Memory B cell (primary cell): ENCODE data around the gene IER3.

Experiments used
- ATAC-seq: fragments of 150-1000 bp; cut with Tn5 transposase; 2 replicates; pipeline ENCODE4 v1.10.0; 2021; ENCODE audit warnings: low read depth, mild to moderate bottlenecking, moderate library complexity
- DNase-seq, 2 donors: peaks; one replicate each; pipeline ENCODE4 v3.0.0; 2022; ENCODE audit warnings: low spot score in 2 of 2
- H3K27ac Mint-ChIP-seq: one replicate; pipeline ENCODE4 v1.8.0; 2022; ENCODE audit warnings: mild to moderate bottlenecking, moderate library complexity, mixed read lengths
- H3K27me3 Mint-ChIP-seq: one replicate; pipeline ENCODE4 v1.8.0; 2022; ENCODE audit warnings: mixed read lengths
- H3K36me3 Mint-ChIP-seq: one replicate; pipeline ENCODE4 v1.8.0; 2022; ENCODE audit warnings: mild to moderate bottlenecking, mixed read lengths
- H3K4me1 Mint-ChIP-seq: one replicate; pipeline ENCODE4 v1.8.0; 2022; ENCODE audit warnings: mixed read lengths
- H3K4me3 Mint-ChIP-seq: one replicate; pipeline ENCODE4 v1.8.0; 2022; ENCODE audit warnings: mild to moderate bottlenecking, moderate library complexity, mixed read lengths
- H3K9me3 Mint-ChIP-seq: one replicate; pipeline ENCODE4 v1.8.0; 2022; ENCODE audit warnings: mixed read lengths

IER3 gene, protein sequence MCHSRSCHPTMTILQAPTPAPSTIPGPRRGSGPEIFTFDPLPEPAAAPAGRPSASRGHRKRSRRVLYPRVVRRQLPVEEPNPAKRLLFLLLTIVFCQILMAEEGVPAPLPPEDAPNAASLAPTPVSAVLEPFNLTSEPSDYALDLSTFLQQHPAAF

DNA sequence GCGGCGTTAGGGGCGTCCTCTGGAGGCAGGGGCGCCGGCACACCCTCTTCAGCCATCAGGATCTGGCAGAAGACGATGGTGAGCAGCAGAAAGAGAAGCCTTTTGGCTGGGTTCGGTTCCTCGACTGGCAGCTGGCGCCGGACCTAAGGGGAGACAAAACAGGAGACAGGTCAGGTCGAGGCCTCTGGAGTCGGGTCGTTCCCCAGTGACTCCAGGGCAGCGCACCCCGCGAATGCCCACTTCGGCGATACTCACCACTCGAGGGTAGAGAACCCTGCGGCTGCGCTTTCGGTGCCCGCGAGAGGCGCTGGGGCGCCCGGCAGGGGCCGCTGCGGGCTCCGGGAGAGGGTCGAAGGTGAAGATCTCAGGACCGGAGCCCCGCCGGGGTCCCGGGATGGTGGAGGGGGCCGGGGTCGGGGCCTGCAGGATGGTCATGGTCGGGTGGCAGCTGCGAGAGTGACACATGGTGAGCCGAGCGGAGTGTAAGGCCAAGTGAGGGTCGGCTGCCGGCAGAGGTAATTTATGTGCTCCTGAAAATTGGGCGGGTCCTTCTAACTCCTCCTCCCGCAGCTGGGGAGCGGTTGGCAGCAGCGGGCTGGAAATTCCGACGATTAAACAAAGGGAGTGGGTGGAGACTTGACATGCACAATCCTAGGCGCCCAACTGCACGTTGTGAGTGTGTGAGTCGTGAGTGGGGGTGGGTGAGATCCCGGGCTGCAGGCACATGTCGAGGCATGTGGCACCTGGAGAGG lies at the start of gene IER3:
TSS of gene IER3 (minus strand) at position 494 of the 752 bp plus-strand sequence. CDS start at position 465, 29 bp downstream.
- ATAC-seq: peak; percentile 68

DNA sequence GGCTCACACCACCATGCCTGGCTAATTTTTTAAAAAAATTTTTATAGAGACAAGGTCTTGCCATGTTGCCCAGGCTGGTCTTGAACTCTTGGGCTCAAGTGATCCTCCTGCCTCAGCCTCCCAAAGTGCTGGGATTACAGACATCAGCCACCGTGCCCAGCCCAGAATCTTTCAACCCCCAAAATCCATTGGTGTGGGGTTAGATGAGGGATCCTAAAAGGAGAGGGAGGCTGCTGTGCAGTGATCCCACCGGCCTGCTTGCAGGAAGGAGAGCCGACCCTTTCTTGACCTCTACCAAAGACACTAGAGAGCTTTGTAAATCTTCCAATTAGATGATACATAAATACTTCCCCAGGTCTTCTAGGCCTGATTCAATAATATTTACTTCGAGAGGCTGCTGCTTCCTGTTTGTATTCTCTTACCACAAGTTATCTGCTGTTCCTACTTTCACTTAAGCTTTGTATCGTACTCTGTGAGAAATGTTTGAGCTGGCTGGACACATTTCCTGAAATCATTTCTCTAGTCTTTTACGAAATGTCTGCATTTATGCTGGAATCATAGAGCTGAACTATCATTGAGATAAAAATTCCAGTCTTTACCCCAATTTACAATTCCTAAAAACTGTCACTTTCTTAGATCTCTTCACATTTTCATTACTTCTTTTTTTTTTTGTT lies 49.3 kb upstream of the IER3 start:
- peak; percentile 98 for ATAC-seq
- Mint-ChIP-seq H3K36me3 (peaks cover 1% of the 10 kb centered on the region), H3K4me3 (peak overlapping the region; percentile 75), H3K27ac (peak overlapping the region; percentile 93), H3K9me3 (no peaks in the 10 kb centered on the region), H3K27me3 (peaks cover 9% of the 10 kb centered on the region), H3K4me1 (peaks cover 7% of the 10 kb centered on the region)
- peak in 1 of 2 donors; percentile 7 for DNase-seq

More for the DNA sequence above, at the start of gene IER3:
- H3K9me3 Mint-ChIP-seq: no peaks in the 10 kb centered on the region
- peak within 1 kb of the TSS; percentile 66 for H3K27ac Mint-ChIP-seq
- peaks cover 25% of the 10 kb centered on the region for H3K4me1 Mint-ChIP-seq
- DNase-seq: peak; percentile 59 to 80
- peak within 1 kb of the TSS; percentile 87 for H3K4me3 Mint-ChIP-seq
- no peaks in the 10 kb centered on the region for H3K27me3 Mint-ChIP-seq
- peaks cover 3% of the 10 kb centered on the region for H3K36me3 Mint-ChIP-seq

DNA sequence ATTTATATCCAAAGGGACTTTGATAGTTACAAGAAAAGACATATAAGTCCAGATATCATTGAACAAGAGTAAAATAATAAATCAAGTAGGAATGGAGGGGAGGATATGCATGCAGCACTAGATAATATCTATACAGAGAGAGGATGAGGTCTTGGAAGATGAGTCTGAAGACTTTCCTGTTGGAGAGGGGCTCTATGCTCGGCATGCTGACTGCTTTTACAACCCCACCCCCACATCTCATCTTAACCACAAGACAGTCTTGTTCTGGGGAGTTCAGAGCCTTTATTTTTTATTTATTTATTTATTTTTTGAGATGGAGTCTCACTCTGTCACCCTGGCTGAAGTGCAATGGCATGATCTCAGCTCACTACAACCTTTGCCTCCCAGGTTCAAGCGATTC lies 48.4 kb upstream of the IER3 start:
- peaks cover 10% of the 10 kb centered on the region for H3K4me1 Mint-ChIP-seq
- no peak overlapping the region for H3K4me3 Mint-ChIP-seq
- ATAC-seq (no peak), DNase-seq (no peak)
- no peaks in the 10 kb centered on the region for H3K9me3 Mint-ChIP-seq
- H3K27me3 Mint-ChIP-seq: peaks cover 11% of the 10 kb centered on the region
- peaks cover 1% of the 10 kb centered on the region for H3K36me3 Mint-ChIP-seq
- peak overlapping the region; percentile 57 for H3K27ac Mint-ChIP-seq

DNA sequence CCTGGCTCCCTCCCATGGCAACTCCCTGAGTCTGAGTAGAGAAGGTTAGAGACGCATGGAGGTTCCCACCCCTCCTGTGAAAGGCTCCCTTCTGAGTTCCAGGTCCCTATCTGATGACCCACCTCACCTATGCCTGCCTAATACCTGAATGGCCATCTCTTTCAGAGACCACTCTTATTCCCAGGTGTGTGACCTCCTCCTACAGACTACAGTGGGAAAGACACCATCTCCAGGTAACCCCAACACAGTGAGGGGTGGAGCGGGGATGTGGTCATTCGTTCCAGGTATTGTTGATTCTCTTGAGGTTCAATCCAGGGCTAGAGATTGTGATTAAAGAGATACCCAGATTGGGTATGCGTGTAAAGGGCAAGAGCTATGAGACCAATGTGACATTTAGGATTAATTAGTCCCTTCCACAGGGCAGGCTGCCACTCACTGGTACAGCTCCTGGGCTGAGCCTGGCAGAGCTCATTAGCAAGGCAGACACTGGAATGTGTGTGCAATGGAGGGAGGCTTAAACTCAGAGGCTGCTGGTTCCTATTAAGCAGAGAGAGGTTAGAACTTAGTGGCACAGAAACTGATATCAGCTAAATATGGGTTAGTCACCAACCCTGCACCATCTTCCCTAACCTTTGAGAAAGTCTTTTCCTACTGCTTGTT lies 46.5 kb upstream of the IER3 start:
- Mint-ChIP-seq H3K27me3 (peaks cover 12% of the 10 kb centered on the region), H3K27ac (no peak overlapping the region), H3K36me3 (peaks cover 1% of the 10 kb centered on the region), H3K4me3 (no peak overlapping the region), H3K4me1 (peaks cover 10% of the 10 kb centered on the region), H3K9me3 (no peaks in the 10 kb centered on the region)
- ATAC-seq (no peak), DNase-seq (no peak)

DNA sequence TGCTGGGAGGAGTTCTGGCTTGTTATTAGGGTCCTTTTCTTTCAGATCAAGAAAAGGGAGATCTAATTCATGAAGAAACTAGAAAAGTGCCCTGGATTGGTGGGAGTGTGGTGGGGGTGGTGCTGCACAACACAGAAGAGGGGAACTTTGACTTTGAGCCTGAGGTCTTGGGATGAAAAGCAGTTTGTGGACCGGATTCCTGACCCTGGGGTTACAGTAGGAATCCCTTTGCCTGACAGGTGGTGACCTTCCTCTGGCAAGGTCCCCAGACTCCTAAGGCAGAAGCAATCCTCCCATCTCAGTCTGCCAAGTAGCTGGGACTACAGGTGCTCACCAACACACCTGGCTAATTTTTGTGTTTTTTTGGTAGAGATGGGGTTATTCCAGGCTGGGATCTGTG lies 45.3 kb upstream of the IER3 start:
- no peak overlapping the region for H3K4me3 Mint-ChIP-seq
- H3K36me3 Mint-ChIP-seq: no peaks in the 10 kb centered on the region
- peaks cover 15% of the 10 kb centered on the region for H3K27me3 Mint-ChIP-seq
- peaks cover 11% of the 10 kb centered on the region for H3K4me1 Mint-ChIP-seq
- H3K27ac Mint-ChIP-seq: no peak overlapping the region
- DNase-seq (no peak), ATAC-seq (no peak)
- no peaks in the 10 kb centered on the region for H3K9me3 Mint-ChIP-seq

DNA sequence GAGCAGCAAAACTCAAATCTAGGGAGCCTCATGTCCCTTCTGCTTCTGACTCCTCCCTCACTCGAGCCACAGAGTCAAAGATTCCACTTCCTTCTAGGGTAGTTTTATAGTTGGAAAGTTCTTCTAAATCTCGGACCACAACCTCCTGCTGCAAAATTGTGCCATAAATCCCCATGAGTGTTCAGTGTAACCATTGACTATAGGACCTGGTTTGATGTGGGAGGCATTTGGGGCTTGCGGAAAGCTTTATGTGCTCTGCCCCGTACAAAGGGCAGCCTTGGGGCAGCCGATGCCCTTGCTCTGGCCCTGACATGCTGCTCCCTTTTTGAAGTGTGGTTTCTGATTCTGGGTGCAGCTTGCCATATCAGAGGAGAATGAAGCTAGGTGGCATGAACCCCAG lies 43.6 kb upstream of the IER3 start:
- DNase-seq (no peak), ATAC-seq (no peak)
- Mint-ChIP-seq H3K36me3 (no peaks in the 10 kb centered on the region), H3K27ac (no peak overlapping the region), H3K4me1 (peaks cover 6% of the 10 kb centered on the region), H3K9me3 (no peaks in the 10 kb centered on the region), H3K27me3 (peaks cover 15% of the 10 kb centered on the region), H3K4me3 (no peak overlapping the region)

DNA sequence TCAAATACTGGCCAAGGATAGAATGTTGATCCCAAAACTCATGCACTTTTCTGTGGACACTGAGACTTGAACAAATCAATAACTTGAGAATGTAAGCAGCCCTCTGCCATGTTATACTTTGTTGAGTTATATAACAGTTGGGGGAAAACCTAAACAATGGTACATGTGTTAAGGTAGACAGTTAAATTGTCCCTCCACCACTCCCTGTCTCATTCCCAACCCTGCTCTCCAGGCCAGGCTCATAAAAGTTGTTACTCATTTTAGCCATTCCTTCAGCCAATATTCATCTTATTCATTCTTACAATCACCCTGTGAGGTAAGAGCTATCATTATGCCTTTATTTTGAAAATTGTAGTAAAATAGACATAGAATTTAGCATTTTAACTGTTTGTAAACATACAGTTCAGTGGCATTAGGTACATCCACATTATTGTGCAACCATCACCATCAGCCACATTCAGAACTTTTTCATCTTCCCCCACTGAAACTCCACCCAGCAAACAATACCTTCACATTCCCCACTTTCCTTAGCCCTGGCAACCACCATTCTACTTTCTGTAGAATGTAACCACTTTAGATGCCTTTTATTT lies 38.2 kb upstream of the IER3 start:
- peaks cover 9% of the 10 kb centered on the region for H3K4me1 Mint-ChIP-seq
- no peaks in the 10 kb centered on the region for H3K9me3 Mint-ChIP-seq
- no peak overlapping the region for H3K27ac Mint-ChIP-seq
- H3K4me3 Mint-ChIP-seq: no peak overlapping the region
- DNase-seq: no peak
- ATAC-seq: no peak
- H3K27me3 Mint-ChIP-seq: peaks cover 11% of the 10 kb centered on the region
- H3K36me3 Mint-ChIP-seq: no peaks in the 10 kb centered on the region

DNA sequence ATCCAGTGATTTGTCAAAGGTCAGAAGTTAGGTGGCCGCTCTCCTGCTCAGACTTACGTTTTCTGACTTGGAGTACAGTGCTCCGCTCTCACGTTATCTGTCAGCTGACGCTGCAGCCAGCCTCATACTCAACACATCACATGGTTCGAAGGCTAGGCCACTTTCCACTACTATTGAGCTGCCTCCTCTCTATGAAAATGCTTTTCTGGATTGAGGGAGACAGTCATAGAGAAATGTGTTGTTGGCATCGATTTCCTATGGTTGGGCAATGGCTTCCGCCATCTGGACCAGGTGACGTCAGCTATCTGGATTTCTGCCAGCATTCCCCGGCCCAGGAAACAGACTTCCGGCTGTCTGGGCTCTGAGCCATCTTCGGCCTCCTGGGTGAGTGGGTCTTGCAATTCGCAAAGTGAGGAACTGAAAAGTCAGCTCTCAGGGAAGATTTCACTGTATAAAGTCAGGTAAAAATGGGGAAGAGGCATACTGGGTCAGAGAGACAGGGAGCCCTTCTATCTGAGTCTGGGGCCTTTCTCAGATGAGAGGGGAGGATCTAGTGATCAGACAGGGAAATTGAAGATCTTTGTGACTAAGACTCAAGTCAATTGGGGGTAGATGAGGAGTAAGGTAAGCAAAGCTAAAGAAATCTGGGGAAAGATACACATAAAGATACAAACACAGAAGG lies 37.5 kb upstream of the IER3 start:
- Mint-ChIP-seq H3K27ac (peak overlapping the region; percentile 14), H3K4me3 (no peak overlapping the region), H3K36me3 (no peaks in the 10 kb centered on the region), H3K27me3 (peaks cover 14% of the 10 kb centered on the region), H3K4me1 (peaks cover 9% of the 10 kb centered on the region), H3K9me3 (no peaks in the 10 kb centered on the region)
- ATAC-seq: peak; percentile 62
- peak in 1 of 2 donors; percentile 19 for DNase-seq

DNA sequence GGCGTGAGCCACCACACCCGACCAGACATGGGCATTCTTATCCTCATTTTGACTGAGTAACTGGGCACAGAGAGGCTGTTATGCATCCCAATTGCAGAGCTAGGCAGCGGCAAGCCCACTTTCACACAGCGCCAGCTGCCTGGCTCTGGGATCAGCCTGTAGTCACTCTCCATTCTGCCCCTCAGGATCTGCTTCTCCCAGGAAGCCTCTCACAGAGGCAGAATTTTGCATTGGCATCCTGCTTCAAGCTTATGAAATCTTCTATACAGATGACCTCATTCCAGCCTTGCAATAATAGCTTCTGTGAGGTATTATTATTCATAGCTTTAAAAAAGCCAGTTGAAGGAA lies 37.0 kb upstream of the IER3 start:
- peaks cover 9% of the 10 kb centered on the region for H3K4me1 Mint-ChIP-seq
- DNase-seq (no peak), ATAC-seq (no peak)
- no peaks in the 10 kb centered on the region for H3K9me3 Mint-ChIP-seq
- peaks cover 14% of the 10 kb centered on the region for H3K27me3 Mint-ChIP-seq
- H3K4me3 Mint-ChIP-seq: no peak overlapping the region
- no peak overlapping the region for H3K27ac Mint-ChIP-seq
- no peaks in the 10 kb centered on the region for H3K36me3 Mint-ChIP-seq

DNA sequence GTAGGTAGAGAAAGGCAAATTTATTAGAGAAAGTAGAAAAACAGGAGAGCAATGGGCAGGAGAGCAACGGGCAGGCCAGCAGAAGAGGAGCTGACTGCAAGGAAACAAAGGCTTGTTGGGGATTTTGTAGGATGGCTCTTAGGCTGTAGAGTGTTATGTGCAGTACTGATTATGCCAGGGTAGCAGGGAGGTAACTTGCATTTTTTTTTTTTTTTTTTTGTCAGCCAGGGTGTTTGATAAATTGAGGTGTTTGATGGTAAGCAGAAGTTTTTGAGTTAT lies 36.2 kb upstream of the IER3 start:
- ATAC-seq (no peak), DNase-seq (no peak)
- peaks cover 13% of the 10 kb centered on the region for H3K27me3 Mint-ChIP-seq
- no peaks in the 10 kb centered on the region for H3K9me3 Mint-ChIP-seq
- H3K4me3 Mint-ChIP-seq: no peak overlapping the region
- no peak overlapping the region for H3K27ac Mint-ChIP-seq
- no peaks in the 10 kb centered on the region for H3K36me3 Mint-ChIP-seq
- peaks cover 8% of the 10 kb centered on the region for H3K4me1 Mint-ChIP-seq

DNA sequence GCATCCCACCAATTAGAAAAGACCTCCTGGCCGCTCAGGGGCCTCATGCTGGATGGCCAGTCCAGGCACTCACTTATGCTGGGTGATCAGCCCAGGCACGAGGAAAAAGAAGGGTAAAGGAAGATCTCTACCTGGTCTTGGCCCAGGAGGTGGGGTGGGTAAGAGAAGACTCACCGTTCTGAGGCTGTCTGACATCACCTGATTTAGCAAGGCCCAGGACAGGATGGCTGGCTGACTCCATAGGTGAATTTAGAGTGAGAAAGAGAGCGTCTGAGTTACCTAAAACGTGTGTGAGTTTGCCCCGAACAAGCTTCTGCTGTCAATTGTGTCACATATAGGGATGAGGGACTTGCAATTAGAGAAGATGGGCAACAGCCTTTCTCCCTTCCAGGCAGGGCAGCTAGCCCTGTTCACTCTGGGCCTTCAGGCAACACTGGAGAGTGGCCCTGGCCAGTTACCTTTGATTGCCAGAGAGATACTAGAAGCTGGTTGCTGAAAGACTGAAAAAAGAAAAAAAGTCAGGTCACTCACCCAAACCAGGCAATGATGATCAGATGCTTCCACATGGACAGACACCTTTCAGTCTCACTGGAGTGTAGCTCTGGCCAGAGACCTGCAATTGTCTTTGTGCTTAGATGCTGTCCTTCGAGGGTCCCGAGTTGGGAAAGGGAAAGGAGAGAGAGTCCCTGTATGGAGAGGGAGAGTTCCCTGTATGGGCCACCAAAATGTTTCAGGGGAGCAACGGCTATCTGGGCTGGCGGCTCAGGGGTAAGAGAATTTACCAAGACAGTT lies 35.7 kb upstream of the IER3 start:
- H3K27me3 Mint-ChIP-seq: peaks cover 11% of the 10 kb centered on the region
- no peaks in the 10 kb centered on the region for H3K36me3 Mint-ChIP-seq
- no peak overlapping the region for H3K27ac Mint-ChIP-seq
- no peaks in the 10 kb centered on the region for H3K9me3 Mint-ChIP-seq
- peaks cover 7% of the 10 kb centered on the region for H3K4me1 Mint-ChIP-seq
- no peak overlapping the region for H3K4me3 Mint-ChIP-seq
- no peak for DNase-seq
- no peak for ATAC-seq

DNA sequence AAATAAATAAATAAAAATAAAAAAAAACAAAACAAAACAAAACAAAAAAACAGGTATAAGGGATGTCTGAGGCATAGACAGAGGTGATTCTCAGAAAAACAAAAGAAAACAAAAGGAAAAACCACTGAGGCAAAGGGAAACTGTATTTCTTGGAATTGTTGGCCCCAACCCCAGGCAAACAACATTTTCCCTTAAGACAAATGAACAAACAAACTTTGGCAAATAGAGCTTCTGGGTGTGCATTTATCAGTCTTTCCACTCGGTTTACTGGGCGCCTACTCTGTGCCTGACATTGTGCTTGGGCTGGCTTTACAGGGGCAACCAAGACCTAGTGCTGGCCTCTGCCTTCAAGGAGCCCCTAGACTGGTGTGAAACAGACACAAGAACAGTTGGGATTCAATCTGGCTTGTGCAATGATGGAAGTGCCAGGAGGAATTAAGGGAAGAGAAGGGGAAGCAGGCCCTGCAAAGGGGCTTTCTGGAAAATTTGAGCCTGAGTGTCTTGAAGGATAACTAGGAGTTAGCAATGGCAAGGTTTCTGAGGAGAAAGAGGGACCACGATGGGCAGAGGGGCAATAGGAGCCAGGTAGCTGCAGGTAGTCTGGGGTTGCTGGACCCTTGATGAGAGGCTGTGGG lies 33.8 kb upstream of the IER3 start:
- ATAC-seq: no peak
- H3K27me3 Mint-ChIP-seq: peaks cover 11% of the 10 kb centered on the region
- no peaks in the 10 kb centered on the region for H3K9me3 Mint-ChIP-seq
- H3K4me1 Mint-ChIP-seq: peaks cover 7% of the 10 kb centered on the region
- H3K27ac Mint-ChIP-seq: no peak overlapping the region
- H3K4me3 Mint-ChIP-seq: no peak overlapping the region
- H3K36me3 Mint-ChIP-seq: no peaks in the 10 kb centered on the region
- no peak for DNase-seq

DNA sequence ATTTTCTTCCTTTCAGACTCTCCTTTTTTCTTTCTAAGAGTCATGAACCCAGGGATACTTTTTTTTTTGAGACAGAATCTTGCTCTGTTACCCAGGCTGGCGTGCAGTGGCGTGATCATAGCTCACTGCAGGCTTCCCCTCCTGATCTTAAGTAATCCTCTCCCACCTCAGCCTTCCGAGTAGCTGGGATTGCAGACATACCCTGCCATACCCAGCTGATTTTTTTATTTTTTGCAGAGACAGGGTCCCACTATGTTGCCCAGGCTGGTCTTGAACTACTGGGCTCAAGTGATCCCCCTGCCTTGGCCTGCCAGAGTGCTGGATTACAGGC lies 32.8 kb upstream of the IER3 start:
- Mint-ChIP-seq H3K4me3 (no peak overlapping the region), H3K36me3 (no peaks in the 10 kb centered on the region), H3K4me1 (peaks cover 6% of the 10 kb centered on the region), H3K9me3 (no peaks in the 10 kb centered on the region), H3K27me3 (peaks cover 11% of the 10 kb centered on the region), H3K27ac (no peak overlapping the region)
- no peak for DNase-seq
- ATAC-seq: no peak
